Neural progenitor cell (in vitro differentiated cells): Measurements from ENCODE around the gene SH3GLB2.

Experiments used
- EZH2 ChIP-seq: fragments of 200-600 bp; sonication (generic); IDR thresholded peaks from 2 replicates; pipeline ENCODE4 v1.6.1; 2017; ENCODE audit warnings: antibody characterized with exemption, mild to moderate bottlenecking, moderate library complexity
- TF ChIP-seq, protein P1 (sequence below): fragments of 200-600 bp; sonication (generic); IDR thresholded peaks from 2 replicates; pipeline ENCODE4 v1.5.1; 2017; ENCODE audit warnings: antibody characterized with exemption, mild to moderate bottlenecking

DNA sequence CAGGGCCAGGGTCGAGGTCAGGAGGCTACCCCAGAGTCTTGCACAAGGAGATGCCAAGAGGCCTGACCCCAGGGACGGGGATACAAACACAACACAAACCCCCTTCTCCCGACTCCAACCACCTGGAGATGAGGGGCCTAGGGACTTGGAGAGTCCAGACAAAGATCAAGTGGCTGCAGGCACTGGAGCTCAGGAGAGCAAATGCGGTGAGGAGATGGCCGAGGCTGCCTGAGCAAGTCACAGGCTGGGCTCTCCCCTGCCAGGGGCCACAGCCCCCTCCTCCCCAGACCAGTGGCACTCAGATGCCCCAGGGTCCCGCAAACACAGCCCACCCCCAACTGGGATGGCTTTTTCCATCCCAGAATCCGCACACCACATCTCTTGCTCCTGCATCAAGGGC lies 15.8 kb downstream of the SH3GLB2 start:
- TF ChIP-seq, protein P1, sequence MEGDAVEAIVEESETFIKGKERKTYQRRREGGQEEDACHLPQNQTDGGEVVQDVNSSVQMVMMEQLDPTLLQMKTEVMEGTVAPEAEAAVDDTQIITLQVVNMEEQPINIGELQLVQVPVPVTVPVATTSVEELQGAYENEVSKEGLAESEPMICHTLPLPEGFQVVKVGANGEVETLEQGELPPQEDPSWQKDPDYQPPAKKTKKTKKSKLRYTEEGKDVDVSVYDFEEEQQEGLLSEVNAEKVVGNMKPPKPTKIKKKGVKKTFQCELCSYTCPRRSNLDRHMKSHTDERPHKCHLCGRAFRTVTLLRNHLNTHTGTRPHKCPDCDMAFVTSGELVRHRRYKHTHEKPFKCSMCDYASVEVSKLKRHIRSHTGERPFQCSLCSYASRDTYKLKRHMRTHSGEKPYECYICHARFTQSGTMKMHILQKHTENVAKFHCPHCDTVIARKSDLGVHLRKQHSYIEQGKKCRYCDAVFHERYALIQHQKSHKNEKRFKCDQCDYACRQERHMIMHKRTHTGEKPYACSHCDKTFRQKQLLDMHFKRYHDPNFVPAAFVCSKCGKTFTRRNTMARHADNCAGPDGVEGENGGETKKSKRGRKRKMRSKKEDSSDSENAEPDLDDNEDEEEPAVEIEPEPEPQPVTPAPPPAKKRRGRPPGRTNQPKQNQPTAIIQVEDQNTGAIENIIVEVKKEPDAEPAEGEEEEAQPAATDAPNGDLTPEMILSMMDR, result no peak
- TF ChIP-seq EZH2, result no peak
